ENCODE data around the gene MAST3. TPM values are rescaled to one million over a fixed set of nuclear protein-coding genes. Genes with fewer than 3 reads are reported as not detected.

The MAST3 gene
- total RNA-seq, 2 experiments from 2014 or later = 22.9 to 25.1 TPM

- Mint-ChIP-seq H3K27ac (no peak overlapping the region), H3K9me3 (ENCODE audit: insufficient read depth) (no peaks in the 10 kb centered on the region), H3K36me3 (ENCODE audit: low read depth) (peaks cover 6% of the 10 kb centered on the region), H3K4me3 (no peak overlapping the region), H3K4me1 (ENCODE audit: low read depth) (peaks cover 44% of the 10 kb centered on the region), H3K27me3 (ENCODE audit: low read depth) (no peaks in the 10 kb centered on the region)
- POLR2A ChIA-PET = interaction anchor here (6.6 kb wide), 1 partner anchor 25 kb away, joined by 38 read pairs; the partner anchor contains the start of gene IL12RB1
- CTCF ChIA-PET = interaction anchor here (0.9 to 4.8 kb wide), 16 partner anchors 10 to 209 kb away, joined by 3 to 35 read pairs (median 4); partner anchors contain the start of genes IL12RB1, LSM4 and MAST3
- no peak for ATAC-seq
- DNase-seq = no peak
Observed at GRCh38 chr19:18113827-18114226, 16.2 kb downstream of the MAST3 start.

- Mint-ChIP-seq H3K9me3 (ENCODE audit: insufficient read depth) (no peaks in the 10 kb centered on the region), H3K4me3 (no peak overlapping the region), H3K27me3 (ENCODE audit: low read depth) (no peaks in the 10 kb centered on the region), H3K4me1 (ENCODE audit: low read depth) (peaks cover 45% of the 10 kb centered on the region), H3K36me3 (ENCODE audit: low read depth) (peaks cover 6% of the 10 kb centered on the region), H3K27ac (no peak overlapping the region)
- ChIA-PET POLR2A (no interaction called here), CTCF (interaction anchor here (1.3 to 4.8 kb wide), 3 partner anchors 14 to 139 kb away, joined by 5 to 35 read pairs (median 11); no protein-coding TSS in a partner anchor)
- no peak for ATAC-seq
- no peak for DNase-seq
Observed at GRCh38 chr19:18114483-18114882, 16.9 kb downstream of the MAST3 start.

GRCh38 chr19:18117364-18117691 is 19.8 kb downstream of the MAST3 start:
- Mint-ChIP-seq H3K4me3 (peak overlapping the region; percentile 82), H3K27ac (peak overlapping the region; percentile 77), H3K9me3 (ENCODE audit: insufficient read depth) (no peaks in the 10 kb centered on the region), H3K4me1 (ENCODE audit: low read depth) (peaks cover 53% of the 10 kb centered on the region), H3K27me3 (ENCODE audit: low read depth) (no peaks in the 10 kb centered on the region), H3K36me3 (ENCODE audit: low read depth) (peaks cover 8% of the 10 kb centered on the region)
- ATAC-seq = no peak
- CTCF ChIA-PET = interaction anchor here (0.7 kb wide), 2 partner anchors 35 to 185 kb away, joined by 3 to 4 read pairs; partner anchors contain the start of gene PIK3R2
- DNase-seq = no peak
- POLR2A ChIA-PET = interaction anchor here (0.6 to 3.3 kb wide), 2 partner anchors 35 to 39 kb away, joined by 3 to 14 read pairs; partner anchors contain the start of gene PIK3R2

GRCh38 chr19:18117692-18118378 is 20.3 kb downstream of the MAST3 start:
- CTCF ChIA-PET = interaction anchor here (0.7 to 2.4 kb wide), 8 partner anchors 8 to 258 kb away, joined by 3 to 13 read pairs (median 4); partner anchors contain the start of genes PIK3R2 and RPL18A
- H3K36me3 Mint-ChIP-seq (ENCODE audit: low read depth) = peaks cover 13% of the 10 kb centered on the region
- peak overlapping the region; percentile 82 for H3K4me3 Mint-ChIP-seq
- peak overlapping the region; percentile 89 for H3K27ac Mint-ChIP-seq
- peak; percentile 95 for DNase-seq
- ATAC-seq = peak; percentile 68
- no peaks in the 10 kb centered on the region for H3K9me3 Mint-ChIP-seq (ENCODE audit: insufficient read depth)
- H3K27me3 Mint-ChIP-seq (ENCODE audit: low read depth) = no peaks in the 10 kb centered on the region
- H3K4me1 Mint-ChIP-seq (ENCODE audit: low read depth) = peaks cover 51% of the 10 kb centered on the region
- POLR2A ChIA-PET = interaction anchor here (0.5 to 3.3 kb wide), 6 partner anchors 11 to 47 kb away, joined by 3 to 14 read pairs (median 4); partner anchors contain the start of genes IL12RB1 and PIK3R2

GRCh38 chr19:18118420-18119012 is 20.9 kb downstream of the MAST3 start:
- H3K4me3 Mint-ChIP-seq = peak overlapping the region; percentile 82
- H3K9me3 Mint-ChIP-seq (ENCODE audit: insufficient read depth) = no peaks in the 10 kb centered on the region
- ChIA-PET POLR2A (interaction anchor here (0.5 to 3.3 kb wide), 5 partner anchors 11 to 47 kb away, joined by 3 to 14 read pairs (median 4); partner anchors contain the start of genes IL12RB1 and PIK3R2), CTCF (interaction anchor here (0.8 to 2.4 kb wide), 10 partner anchors 8 to 259 kb away, joined by 3 to 13 read pairs (median 4); partner anchors contain the start of genes PIK3R2 and RPL18A)
- no peak for ATAC-seq
- H3K4me1 Mint-ChIP-seq (ENCODE audit: low read depth) = peaks cover 49% of the 10 kb centered on the region
- peaks cover 17% of the 10 kb centered on the region for H3K36me3 Mint-ChIP-seq (ENCODE audit: low read depth)
- peak overlapping the region; percentile 89 for H3K27ac Mint-ChIP-seq
- H3K27me3 Mint-ChIP-seq (ENCODE audit: low read depth) = no peaks in the 10 kb centered on the region
- no peak for DNase-seq

- ATAC-seq (peak; percentile 57), DNase-seq (peak; percentile 75)
- Mint-ChIP-seq H3K9me3 (ENCODE audit: insufficient read depth) (no peaks in the 10 kb centered on the region), H3K36me3 (ENCODE audit: low read depth) (peaks cover 22% of the 10 kb centered on the region), H3K27ac (peak overlapping the region; percentile 89), H3K4me1 (ENCODE audit: low read depth) (peaks cover 48% of the 10 kb centered on the region), H3K27me3 (ENCODE audit: low read depth) (no peaks in the 10 kb centered on the region), H3K4me3 (peak overlapping the region; percentile 82)
- POLR2A ChIA-PET = interaction anchor here (0.8 to 3.3 kb wide), 6 partner anchors 9 to 33 kb away, joined by 3 to 14 read pairs (median 4); partner anchors contain the start of genes IL12RB1 and PIK3R2
- CTCF ChIA-PET = interaction anchor here (1.0 to 2.4 kb wide), 12 partner anchors 9 to 260 kb away, joined by 3 to 13 read pairs (median 4); partner anchors contain the start of genes PIK3R2 and RPL18A
Observed at GRCh38 chr19:18119013-18119716, 21.6 kb downstream of the MAST3 start.

- DNase-seq (peak; percentile 75), ATAC-seq (peak; percentile 50)
- Mint-ChIP-seq H3K27ac (peak overlapping the region; percentile 89), H3K4me3 (peak overlapping the region; percentile 82), H3K9me3 (ENCODE audit: insufficient read depth) (no peaks in the 10 kb centered on the region), H3K36me3 (ENCODE audit: low read depth) (peaks cover 27% of the 10 kb centered on the region), H3K4me1 (ENCODE audit: low read depth) (peaks cover 48% of the 10 kb centered on the region), H3K27me3 (ENCODE audit: low read depth) (no peaks in the 10 kb centered on the region)
- POLR2A ChIA-PET = interaction anchor here (0.6 to 3.3 kb wide), 6 partner anchors 9 to 32 kb away, joined by 3 to 14 read pairs (median 4); partner anchors contain the start of genes IL12RB1 and PIK3R2
- CTCF ChIA-PET = interaction anchor here (1.2 to 2.4 kb wide), 9 partner anchors 15 to 160 kb away, joined by 3 to 13 read pairs (median 4); partner anchors contain the start of gene PIK3R2
Observed at GRCh38 chr19:18119717-18120105, 22.1 kb downstream of the MAST3 start.

GRCh38 chr19:18120127-18120526 is 22.5 kb downstream of the MAST3 start:
- Mint-ChIP-seq H3K27ac (peak overlapping the region; percentile 89), H3K9me3 (ENCODE audit: insufficient read depth) (no peaks in the 10 kb centered on the region), H3K4me3 (peak overlapping the region; percentile 82), H3K36me3 (ENCODE audit: low read depth) (peaks cover 27% of the 10 kb centered on the region), H3K27me3 (ENCODE audit: low read depth) (no peaks in the 10 kb centered on the region), H3K4me1 (ENCODE audit: low read depth) (peaks cover 48% of the 10 kb centered on the region)
- no peak for ATAC-seq
- ChIA-PET CTCF (interaction anchor here (1.2 to 2.3 kb wide), 5 partner anchors 16 to 159 kb away, joined by 3 to 13 read pairs (median 6); partner anchors contain the start of gene PIK3R2), POLR2A (interaction anchor here (0.6 to 3.3 kb wide), 5 partner anchors 20 to 33 kb away, joined by 3 to 14 read pairs (median 4); partner anchors contain the start of genes IL12RB1 and PIK3R2)
- DNase-seq = no peak

- Mint-ChIP-seq H3K4me3 (no peak overlapping the region), H3K9me3 (ENCODE audit: insufficient read depth) (no peaks in the 10 kb centered on the region), H3K27me3 (ENCODE audit: low read depth) (no peaks in the 10 kb centered on the region), H3K4me1 (ENCODE audit: low read depth) (peaks cover 44% of the 10 kb centered on the region), H3K36me3 (ENCODE audit: low read depth) (peaks cover 30% of the 10 kb centered on the region), H3K27ac (no peak overlapping the region)
- CTCF ChIA-PET = interaction anchor here (1.9 kb wide), 1 partner anchor 40 kb away, joined by 6 read pairs; no protein-coding TSS in a partner anchor
- POLR2A ChIA-PET = no interaction called here
- ATAC-seq = no peak
- no peak for DNase-seq
Observed at GRCh38 chr19:18121166-18121565, 23.6 kb downstream of the MAST3 start.

- peaks cover 38% of the 10 kb centered on the region for H3K4me1 Mint-ChIP-seq (ENCODE audit: low read depth)
- H3K4me3 Mint-ChIP-seq = no peak overlapping the region
- DNase-seq (no peak), ATAC-seq (no peak)
- POLR2A ChIA-PET = interaction anchor here (0.6 kb wide), 1 partner anchor 171 kb away, joined by 4 read pairs; no protein-coding TSS in a partner anchor
- H3K9me3 Mint-ChIP-seq (ENCODE audit: insufficient read depth) = no peaks in the 10 kb centered on the region
- CTCF ChIA-PET = interaction anchor here (1.6 kb wide), 1 partner anchor 30 kb away, joined by 5 read pairs; the partner anchor contains the start of gene PIK3R2
- H3K27me3 Mint-ChIP-seq (ENCODE audit: low read depth) = no peaks in the 10 kb centered on the region
- H3K27ac Mint-ChIP-seq = no peak overlapping the region
- H3K36me3 Mint-ChIP-seq (ENCODE audit: low read depth) = peaks cover 34% of the 10 kb centered on the region
Observed at GRCh38 chr19:18122424-18122823, 24.8 kb downstream of the MAST3 start.

Data from activated CD8-positive, alpha-beta T cell treated with anti-CD3 and anti-CD28 coated beads, Interleukin-2, amount 10 ng/mL, durations not matched to agents 7 days and 5 days (primary cell).